ENCODE data around the gene FIGNL2.
"Not testable (repeated sequence)": the region's sequence is repeated elsewhere in the genome, so short reads cannot be mapped to it uniquely, and the experiment has no call there.

FIGNL2 gene

DNA sequence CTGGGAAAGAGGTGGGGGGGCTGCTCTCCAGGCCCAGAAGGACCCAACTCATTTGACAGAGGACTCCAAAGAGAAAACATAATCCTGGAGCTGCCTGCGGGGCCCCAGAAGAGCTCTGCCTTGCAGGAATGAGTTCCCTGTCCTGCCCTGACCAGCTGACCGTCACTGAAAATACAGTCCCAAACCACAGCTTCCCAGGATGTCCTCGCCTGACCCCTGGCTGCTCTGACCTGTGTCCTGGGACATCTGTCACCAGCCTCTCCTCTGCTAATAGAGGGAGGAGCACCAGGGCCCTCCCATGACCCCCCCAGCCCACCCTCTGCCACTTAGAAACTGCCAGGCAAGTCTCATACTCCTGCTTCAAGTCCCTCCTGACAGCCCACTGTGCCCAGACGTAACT lies 9.8 kb downstream of the FIGNL2 start:
- no peaks in the 10 kb centered on the region for H3K9me3 Mint-ChIP-seq
- H3K27me3 Mint-ChIP-seq (ENCODE audit: low read depth): peaks cover 29% of the 10 kb centered on the region
- no peaks in the 10 kb centered on the region for H3K36me3 Mint-ChIP-seq (ENCODE audit: low read depth)
- no peak overlapping the region for H3K27ac Mint-ChIP-seq
- no peaks in the 10 kb centered on the region for H3K4me1 Mint-ChIP-seq (ENCODE audit: low read depth)
- H3K4me3 Mint-ChIP-seq: no peak overlapping the region

GRCh38 chr12:51838036-51838435 lies 10.5 kb downstream of the FIGNL2 start:
- no peaks in the 10 kb centered on the region for H3K36me3 Mint-ChIP-seq (ENCODE audit: low read depth)
- H3K27ac Mint-ChIP-seq: no peak overlapping the region
- H3K4me3 Mint-ChIP-seq: no peak overlapping the region
- H3K9me3 Mint-ChIP-seq: no peaks in the 10 kb centered on the region
- H3K4me1 Mint-ChIP-seq (ENCODE audit: low read depth): peaks cover 2% of the 10 kb centered on the region
- peaks cover 33% of the 10 kb centered on the region for H3K27me3 Mint-ChIP-seq (ENCODE audit: low read depth)

GRCh38 chr12:51837286-51837685 lies 11.2 kb downstream of the FIGNL2 start:
- Mint-ChIP-seq H3K9me3 (no peaks in the 10 kb centered on the region), H3K27me3 (ENCODE audit: low read depth) (peaks cover 41% of the 10 kb centered on the region)

DNA sequence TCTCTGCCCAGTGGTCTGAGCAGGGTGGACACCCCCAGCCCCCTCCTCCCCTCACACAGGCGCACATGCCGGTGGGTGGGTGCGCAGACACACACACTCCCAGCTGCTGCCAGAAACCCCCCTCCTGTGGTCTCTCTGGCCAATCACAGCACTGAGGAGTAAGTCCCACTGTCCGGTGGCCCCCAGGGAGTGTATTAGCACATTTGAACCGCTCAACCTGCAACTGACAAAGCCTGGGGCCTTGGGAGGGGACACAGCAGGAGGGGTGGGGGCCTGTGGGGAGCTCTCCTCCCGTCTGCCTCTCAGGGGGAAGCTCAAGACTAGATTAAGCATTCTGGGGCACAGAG lies 11.7 kb downstream of the FIGNL2 start:
- H3K4me3 Mint-ChIP-seq: no peak overlapping the region
- H3K9me3 Mint-ChIP-seq: no peaks in the 10 kb centered on the region
- peaks cover 10% of the 10 kb centered on the region for H3K4me1 Mint-ChIP-seq (ENCODE audit: low read depth)
- H3K27ac Mint-ChIP-seq: no peak overlapping the region
- no peaks in the 10 kb centered on the region for H3K36me3 Mint-ChIP-seq (ENCODE audit: low read depth)
- peaks cover 42% of the 10 kb centered on the region for H3K27me3 Mint-ChIP-seq (ENCODE audit: low read depth)

More at GRCh38 chr12:51837286-51837685, 11.2 kb downstream of the FIGNL2 start:
- Mint-ChIP-seq H3K36me3 (ENCODE audit: low read depth) (no peaks in the 10 kb centered on the region), H3K27ac (no peak overlapping the region), H3K4me1 (ENCODE audit: low read depth) (peaks cover 9% of the 10 kb centered on the region), H3K4me3 (no peak overlapping the region)

DNA sequence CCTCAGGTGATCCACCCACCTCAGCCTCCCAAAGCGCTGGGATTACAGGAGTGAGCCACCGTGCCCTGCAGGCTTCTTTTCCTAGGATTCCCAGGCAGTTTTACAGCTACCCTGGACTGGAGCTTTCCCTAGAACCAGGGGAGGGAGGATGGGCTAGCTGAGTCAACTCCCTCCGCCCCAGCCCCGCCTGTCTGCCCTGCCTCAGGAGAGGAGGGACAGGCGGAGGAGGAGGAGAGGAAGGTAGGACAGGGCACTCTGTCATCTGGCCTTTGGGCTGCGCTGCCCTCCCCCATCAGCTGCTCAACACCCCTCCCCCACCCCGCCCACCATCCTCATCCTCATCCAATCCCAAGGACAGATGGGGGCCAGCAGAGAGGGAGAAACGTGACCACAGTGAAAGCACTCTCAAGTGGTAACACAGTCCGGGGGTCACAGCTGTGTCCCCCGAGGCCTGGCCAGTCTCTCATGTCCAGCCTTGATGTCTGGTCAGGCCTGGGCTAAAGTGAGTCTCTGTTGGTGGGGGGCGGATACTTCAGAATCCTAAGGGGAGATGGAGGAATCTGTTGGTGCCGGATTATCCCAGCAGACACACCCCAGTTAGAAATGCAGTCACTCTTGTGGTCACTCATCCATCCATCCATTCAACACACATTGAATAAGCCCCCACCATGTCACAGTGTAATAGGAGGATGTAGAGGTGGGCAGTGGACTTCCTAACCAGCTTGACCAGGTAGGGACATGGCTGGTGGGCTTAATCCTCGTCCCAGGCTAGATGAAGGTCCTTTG lies 12.3 kb downstream of the FIGNL2 start:
- Mint-ChIP-seq H3K36me3 (ENCODE audit: low read depth) (no peaks in the 10 kb centered on the region), H3K27me3 (ENCODE audit: low read depth) (peaks cover 47% of the 10 kb centered on the region), H3K4me1 (ENCODE audit: low read depth) (peaks cover 10% of the 10 kb centered on the region), H3K9me3 (no peaks in the 10 kb centered on the region), H3K4me3 (no peak overlapping the region), H3K27ac (no peak overlapping the region)

DNA sequence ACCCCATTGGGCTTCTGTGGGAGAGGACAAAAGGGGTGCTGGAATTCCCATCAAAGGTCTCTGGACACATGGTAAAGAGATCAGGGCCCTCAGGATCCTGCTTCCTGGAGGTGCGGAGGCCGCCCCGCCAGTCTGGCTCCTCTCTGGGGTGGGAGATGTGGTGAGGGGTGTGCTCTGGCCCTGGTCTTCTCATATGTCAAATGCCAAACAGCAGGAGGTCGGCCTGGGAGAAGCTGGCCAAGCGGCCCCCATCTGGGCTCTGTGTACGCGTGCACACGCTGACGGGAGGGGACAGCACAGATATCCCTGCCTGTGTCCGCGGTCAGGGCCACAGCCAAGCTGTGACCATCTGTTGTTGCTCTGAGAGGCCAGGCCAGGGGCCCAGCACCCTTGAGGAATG lies 14.1 kb downstream of the FIGNL2 start:
- H3K36me3 Mint-ChIP-seq (ENCODE audit: low read depth): no peaks in the 10 kb centered on the region
- H3K27me3 Mint-ChIP-seq (ENCODE audit: low read depth): peaks cover 55% of the 10 kb centered on the region
- H3K4me1 Mint-ChIP-seq (ENCODE audit: low read depth): peaks cover 10% of the 10 kb centered on the region
- H3K4me3 Mint-ChIP-seq: no peak overlapping the region
- H3K27ac Mint-ChIP-seq: no peak overlapping the region
- no peaks in the 10 kb centered on the region for H3K9me3 Mint-ChIP-seq

GRCh38 chr12:51833448-51834227 lies 14.9 kb downstream of the FIGNL2 start:
- H3K4me1 Mint-ChIP-seq (ENCODE audit: low read depth): peaks cover 10% of the 10 kb centered on the region
- H3K27me3 Mint-ChIP-seq (ENCODE audit: low read depth): peaks cover 52% of the 10 kb centered on the region
- no peak overlapping the region for H3K27ac Mint-ChIP-seq
- no peaks in the 10 kb centered on the region for H3K36me3 Mint-ChIP-seq (ENCODE audit: low read depth)
- no peaks in the 10 kb centered on the region for H3K9me3 Mint-ChIP-seq
- no peak overlapping the region for H3K4me3 Mint-ChIP-seq

DNA sequence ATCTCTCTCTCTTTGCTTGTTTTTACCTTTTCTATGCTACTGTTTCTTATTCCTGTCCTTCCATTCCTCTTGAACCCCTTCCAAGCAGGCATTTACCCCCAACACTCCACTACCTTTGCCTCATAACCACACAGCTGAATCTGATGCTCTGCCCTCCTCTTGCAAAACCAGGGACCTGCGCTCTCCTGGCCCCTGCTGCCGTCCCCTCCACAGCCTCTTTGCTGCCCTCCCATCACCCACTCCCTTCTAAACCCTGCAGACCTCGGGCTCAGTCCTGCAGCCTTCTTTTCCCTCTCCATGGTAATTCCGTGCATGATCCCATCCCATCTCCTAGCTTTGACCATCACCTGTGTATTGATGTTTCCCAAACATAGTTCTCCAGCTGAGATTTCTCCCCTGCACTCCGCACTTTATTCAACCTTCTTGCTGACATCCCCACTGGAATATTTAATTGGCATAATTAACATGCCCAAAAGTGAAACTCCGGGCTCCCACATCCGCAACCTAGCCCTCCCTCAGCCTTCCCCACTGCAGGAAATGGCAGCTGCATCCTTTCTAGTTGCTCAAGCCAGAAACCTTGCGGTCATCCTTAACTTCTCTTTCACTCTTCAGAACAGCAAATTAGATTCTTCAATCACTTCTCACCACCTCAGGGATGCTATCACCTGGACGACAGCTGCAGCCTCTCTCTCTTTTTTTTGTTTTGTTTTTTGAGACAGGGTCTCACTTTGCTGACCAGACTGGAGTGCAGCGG lies 16.0 kb downstream of the FIGNL2 start:
- peaks cover 50% of the 10 kb centered on the region for H3K27me3 Mint-ChIP-seq (ENCODE audit: low read depth)
- H3K36me3 Mint-ChIP-seq (ENCODE audit: low read depth): no peaks in the 10 kb centered on the region
- H3K27ac Mint-ChIP-seq: no peak overlapping the region
- peak overlapping the region; percentile 27 for H3K4me3 Mint-ChIP-seq
- H3K9me3 Mint-ChIP-seq: no peaks in the 10 kb centered on the region
- H3K4me1 Mint-ChIP-seq (ENCODE audit: low read depth): peaks cover 18% of the 10 kb centered on the region

DNA sequence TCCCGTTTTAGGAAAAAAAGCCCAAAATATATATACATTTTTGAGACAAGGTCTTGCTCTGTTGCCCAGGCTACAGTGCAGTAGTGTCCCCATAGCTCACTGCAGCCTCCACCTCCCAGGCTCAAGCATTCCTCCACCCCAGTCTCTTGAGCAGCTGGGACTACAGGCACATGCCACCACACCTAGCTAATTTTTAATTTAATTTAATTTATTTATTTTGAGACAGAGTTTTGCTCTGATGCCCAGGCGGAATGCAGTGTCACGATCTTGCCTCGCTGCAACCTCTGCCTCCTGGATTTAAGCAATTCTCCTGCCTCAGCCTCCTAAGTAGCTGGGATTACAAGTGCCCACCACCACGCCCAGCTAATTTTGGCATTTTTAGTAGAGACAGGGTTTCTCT lies 16.7 kb downstream of the FIGNL2 start:
- H3K36me3 Mint-ChIP-seq (ENCODE audit: low read depth); H3K9me3 Mint-ChIP-seq; H3K4me3 Mint-ChIP-seq; H3K27ac Mint-ChIP-seq: not testable (repeated sequence)
- Mint-ChIP-seq H3K27me3 (ENCODE audit: low read depth) (peaks cover 47% of the 10 kb centered on the region), H3K4me1 (ENCODE audit: low read depth) (peaks cover 21% of the 10 kb centered on the region)

- H3K9me3 Mint-ChIP-seq: no peaks in the 10 kb centered on the region
- peaks cover 21% of the 10 kb centered on the region for H3K4me1 Mint-ChIP-seq (ENCODE audit: low read depth)
- no peak overlapping the region for H3K4me3 Mint-ChIP-seq
- H3K27me3 Mint-ChIP-seq (ENCODE audit: low read depth): peaks cover 40% of the 10 kb centered on the region
- H3K27ac Mint-ChIP-seq: no peak overlapping the region
- no peaks in the 10 kb centered on the region for H3K36me3 Mint-ChIP-seq (ENCODE audit: low read depth)
Observed at GRCh38 chr12:51829641-51830040, 18.9 kb downstream of the FIGNL2 start.

DNA sequence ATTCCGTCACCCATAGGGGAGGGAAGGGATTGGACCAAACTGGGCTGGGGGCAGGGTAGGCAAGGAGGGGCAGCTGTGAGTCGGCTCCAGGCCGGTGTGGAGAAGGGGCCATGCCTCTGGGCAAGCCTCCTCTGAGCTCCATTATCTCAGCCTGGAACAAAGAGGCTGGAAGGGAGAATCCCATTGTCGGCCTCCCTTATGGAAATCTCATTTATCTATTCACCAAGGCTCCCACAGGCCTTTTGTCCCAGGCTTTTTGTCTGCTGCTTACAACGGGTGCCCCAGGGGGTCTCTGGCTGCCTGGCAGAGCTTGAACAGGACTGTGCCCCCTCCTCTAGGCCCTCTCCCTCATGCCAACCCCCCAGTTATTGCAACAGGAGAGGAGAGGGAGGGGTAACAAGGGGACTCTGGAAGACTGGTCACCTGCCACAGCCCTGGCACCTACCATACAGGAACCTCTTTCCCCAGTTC lies 19.5 kb downstream of the FIGNL2 start:
- H3K27me3 Mint-ChIP-seq (ENCODE audit: low read depth): peaks cover 39% of the 10 kb centered on the region
- no peak overlapping the region for H3K4me3 Mint-ChIP-seq
- no peaks in the 10 kb centered on the region for H3K9me3 Mint-ChIP-seq
- H3K27ac Mint-ChIP-seq: no peak overlapping the region
- peaks cover 24% of the 10 kb centered on the region for H3K4me1 Mint-ChIP-seq (ENCODE audit: low read depth)
- H3K36me3 Mint-ChIP-seq (ENCODE audit: low read depth): no peaks in the 10 kb centered on the region

DNA sequence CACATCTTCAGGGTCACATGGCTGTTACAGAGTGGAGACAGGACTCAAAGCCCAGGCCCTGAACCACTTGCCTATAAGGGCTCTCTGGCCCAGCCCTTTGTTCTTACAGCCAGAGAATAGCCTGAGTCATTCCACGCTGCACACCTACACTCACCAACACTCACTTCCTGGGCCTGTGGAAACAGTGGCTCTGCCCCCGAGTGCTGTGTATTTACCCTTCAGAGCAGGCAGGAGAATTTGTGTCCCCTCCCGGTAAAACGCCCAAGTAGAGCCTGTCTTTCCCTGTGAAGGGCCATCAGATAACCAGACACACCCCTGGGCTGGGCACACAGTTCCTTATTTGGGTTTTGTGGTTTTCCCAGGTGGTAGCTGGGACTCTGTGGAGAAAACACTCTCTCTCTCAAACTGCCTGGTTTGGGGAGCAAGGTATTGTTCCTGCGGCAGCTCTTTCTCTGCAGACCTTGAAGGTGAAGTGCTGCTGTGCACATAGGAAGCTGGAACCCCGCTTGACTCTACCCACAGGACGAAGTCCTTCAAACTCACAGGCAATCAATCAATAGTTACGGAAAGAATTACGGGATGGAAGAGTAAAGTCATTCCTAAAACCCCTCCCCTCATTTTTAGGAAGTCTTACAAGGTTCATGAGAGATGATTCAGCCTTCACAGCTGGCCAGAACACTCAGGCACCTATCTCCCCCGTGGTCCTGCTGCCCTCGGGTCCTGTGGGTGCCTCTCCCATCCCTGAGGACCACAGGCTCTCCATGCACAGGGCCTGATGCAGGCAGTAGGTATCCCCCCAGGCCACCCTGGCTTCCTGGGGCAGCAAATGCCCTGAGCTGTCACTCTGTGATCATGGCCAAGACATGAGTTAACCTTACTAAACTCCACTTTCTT lies 20.3 kb downstream of the FIGNL2 start:
- no peaks in the 10 kb centered on the region for H3K36me3 Mint-ChIP-seq (ENCODE audit: low read depth)
- peaks cover 28% of the 10 kb centered on the region for H3K4me1 Mint-ChIP-seq (ENCODE audit: low read depth)
- H3K27ac Mint-ChIP-seq: peak overlapping the region; percentile 34
- H3K9me3 Mint-ChIP-seq: no peaks in the 10 kb centered on the region
- no peak overlapping the region for H3K4me3 Mint-ChIP-seq
- peaks cover 37% of the 10 kb centered on the region for H3K27me3 Mint-ChIP-seq (ENCODE audit: low read depth)

- H3K36me3 Mint-ChIP-seq (ENCODE audit: low read depth): no peaks in the 10 kb centered on the region
- H3K4me1 Mint-ChIP-seq (ENCODE audit: low read depth): peaks cover 20% of the 10 kb centered on the region
- H3K27me3 Mint-ChIP-seq (ENCODE audit: low read depth): peaks cover 35% of the 10 kb centered on the region
- H3K27ac Mint-ChIP-seq: peak overlapping the region; percentile 15
- no peaks in the 10 kb centered on the region for H3K9me3 Mint-ChIP-seq
- H3K4me3 Mint-ChIP-seq: no peak overlapping the region
Observed at GRCh38 chr12:51826881-51827280, 21.6 kb downstream of the FIGNL2 start.

DNA sequence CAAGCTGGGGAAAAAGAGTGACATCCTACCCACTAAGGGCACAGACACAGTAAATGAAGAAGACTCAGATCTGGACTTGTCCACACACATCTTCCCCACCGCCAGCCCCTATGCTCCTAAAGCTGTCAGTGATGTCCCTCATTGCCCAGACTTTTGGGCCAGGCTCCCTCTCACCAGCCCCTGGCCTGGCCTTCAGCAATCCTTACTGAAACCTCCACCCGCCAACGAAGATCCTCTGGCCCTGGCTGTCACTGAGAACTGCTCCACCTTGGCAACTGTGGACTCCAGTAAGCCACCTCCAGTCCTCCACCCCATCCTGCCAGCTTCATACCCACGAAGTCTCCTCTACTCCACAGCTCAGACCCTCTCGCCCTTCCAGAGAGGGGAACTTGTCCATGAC lies 23.3 kb downstream of the FIGNL2 start:
- H3K9me3 Mint-ChIP-seq: no peaks in the 10 kb centered on the region
- H3K4me1 Mint-ChIP-seq (ENCODE audit: low read depth): peaks cover 20% of the 10 kb centered on the region
- H3K27ac Mint-ChIP-seq: peak overlapping the region; percentile 50
- H3K27me3 Mint-ChIP-seq (ENCODE audit: low read depth): peaks cover 26% of the 10 kb centered on the region
- H3K36me3 Mint-ChIP-seq (ENCODE audit: low read depth): no peaks in the 10 kb centered on the region
- H3K4me3 Mint-ChIP-seq: no peak overlapping the region
